Non-pigmented ciliary epithelial cell (primary cell): ENCODE measurements around the gene CYP3A7.
"Not testable (repeated sequence)": the region's sequence is repeated elsewhere in the genome, so short reads cannot be mapped to it uniquely, and the experiment has no call there.

Experiments used
- DNase-seq: peaks from one replicate; pipeline ENCODE4 v3.0.0-alpha.2; 2010; ENCODE audit warnings: low read depth

Gene CYP3A7

DNA sequence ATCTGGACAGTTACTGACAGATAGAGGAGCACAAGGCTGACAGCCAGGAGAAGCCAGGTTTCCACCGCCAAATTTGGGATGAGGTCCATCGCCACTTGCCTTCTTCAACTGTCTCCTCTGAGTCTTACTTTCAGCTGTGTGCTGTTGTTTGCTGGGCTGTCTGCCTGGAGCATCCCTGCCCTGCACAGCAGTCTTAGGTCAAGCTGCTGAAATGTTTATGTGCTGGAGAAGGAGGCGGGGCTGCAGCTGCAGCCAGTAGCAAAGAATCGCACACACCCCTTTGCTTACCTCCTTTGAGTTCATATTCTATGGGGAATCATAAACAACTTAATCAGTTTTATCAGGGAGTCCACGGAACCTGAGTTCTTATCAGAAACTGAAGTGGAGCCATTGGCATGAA is 35.0 kb downstream of the CYP3A7 start:
- DNase-seq: no peak

DNA sequence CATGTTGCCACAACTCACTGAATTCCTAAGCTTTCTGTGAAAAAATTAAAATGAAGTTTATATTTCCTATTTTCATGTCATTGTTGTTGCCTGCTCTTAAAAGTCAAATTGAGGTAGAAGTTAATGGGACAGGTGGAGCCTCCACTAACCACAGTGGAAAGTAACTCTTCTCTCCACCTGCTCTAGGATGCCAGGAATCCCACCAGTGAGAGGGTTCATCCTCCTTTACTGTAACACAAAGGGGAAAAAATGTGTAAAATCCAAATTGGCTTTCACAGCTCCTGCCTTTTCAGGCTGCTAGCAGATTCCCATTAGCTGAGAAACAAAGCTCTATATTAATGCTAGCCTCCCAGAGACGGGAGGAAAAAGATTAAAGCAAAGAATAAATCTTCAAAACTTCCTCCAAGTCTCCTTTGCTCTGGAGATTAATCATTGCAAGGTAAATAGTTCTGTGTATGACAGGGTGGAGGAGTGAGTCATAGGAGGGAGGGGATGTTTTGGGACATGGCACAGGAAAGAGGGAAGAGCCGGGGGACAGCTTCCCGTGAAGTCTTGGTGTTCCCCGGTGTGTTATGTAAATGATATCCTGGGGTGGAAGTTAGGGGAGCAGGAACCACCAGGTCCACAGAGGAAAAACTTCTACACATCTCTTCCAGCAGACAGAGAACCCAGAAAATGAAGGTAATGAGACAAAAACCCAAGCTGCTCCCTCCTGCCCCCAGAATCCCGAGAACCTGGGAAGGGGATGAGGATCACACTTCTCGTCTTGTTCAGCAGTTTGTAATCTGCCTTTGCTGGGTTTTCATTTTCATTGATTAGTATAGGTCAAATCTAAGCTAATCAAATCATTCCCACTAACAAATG is 35.9 kb downstream of the CYP3A7 start:
- DNase-seq: not testable (repeated sequence)

DNA sequence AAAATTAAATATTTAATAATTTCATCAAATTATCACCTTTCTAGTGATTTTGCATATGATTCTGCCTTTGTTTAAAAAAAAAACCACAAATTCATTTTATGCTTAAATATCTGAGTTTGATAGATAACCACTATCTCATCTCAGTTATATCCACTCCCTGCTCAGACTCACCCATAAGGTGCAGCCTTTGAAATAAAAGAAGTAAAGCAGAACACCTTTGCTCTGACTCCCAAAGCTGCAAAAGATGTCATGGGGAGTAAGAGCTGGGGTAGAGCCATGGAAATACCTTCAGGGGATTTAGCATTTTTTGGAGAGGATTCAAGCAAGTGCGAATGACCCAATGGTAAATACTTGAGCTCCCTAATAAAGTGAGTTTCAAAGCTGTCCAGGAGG is 40.1 kb downstream of the CYP3A7 start:
- no peak for DNase-seq

DNA sequence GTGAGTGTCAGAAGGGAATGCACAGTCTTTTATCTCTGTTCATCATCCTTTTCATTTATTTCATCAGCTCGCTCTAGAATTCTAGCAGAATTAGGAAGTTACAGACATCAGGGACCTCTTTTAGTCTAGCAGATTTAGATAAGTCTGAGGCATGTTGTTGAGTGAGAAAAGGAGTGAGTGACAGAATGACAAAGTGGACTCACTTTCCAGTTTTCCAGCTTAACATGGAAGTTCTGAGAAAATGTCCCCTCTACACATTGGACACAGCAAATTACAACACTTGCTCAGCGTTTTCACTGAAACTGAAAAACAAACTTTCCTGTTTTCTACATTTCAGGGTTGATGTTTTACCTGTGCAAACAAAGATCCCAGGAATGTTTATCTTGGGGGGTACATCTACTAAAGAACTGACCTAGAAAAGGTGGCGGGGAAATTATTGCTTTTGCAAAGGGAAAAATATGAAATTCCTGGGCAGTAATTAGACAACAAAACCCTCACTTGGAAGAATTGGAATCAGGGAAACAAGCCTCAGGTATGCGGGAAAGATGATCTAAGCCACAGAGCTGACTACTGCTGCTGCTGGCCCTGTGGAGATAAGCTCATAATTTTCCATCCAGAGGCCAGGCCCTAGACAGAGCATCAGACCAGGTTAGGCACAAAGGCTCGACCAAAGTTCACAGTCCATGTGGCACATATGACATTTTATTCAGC is 40.6 kb downstream of the CYP3A7 start:
- no peak for DNase-seq

DNA sequence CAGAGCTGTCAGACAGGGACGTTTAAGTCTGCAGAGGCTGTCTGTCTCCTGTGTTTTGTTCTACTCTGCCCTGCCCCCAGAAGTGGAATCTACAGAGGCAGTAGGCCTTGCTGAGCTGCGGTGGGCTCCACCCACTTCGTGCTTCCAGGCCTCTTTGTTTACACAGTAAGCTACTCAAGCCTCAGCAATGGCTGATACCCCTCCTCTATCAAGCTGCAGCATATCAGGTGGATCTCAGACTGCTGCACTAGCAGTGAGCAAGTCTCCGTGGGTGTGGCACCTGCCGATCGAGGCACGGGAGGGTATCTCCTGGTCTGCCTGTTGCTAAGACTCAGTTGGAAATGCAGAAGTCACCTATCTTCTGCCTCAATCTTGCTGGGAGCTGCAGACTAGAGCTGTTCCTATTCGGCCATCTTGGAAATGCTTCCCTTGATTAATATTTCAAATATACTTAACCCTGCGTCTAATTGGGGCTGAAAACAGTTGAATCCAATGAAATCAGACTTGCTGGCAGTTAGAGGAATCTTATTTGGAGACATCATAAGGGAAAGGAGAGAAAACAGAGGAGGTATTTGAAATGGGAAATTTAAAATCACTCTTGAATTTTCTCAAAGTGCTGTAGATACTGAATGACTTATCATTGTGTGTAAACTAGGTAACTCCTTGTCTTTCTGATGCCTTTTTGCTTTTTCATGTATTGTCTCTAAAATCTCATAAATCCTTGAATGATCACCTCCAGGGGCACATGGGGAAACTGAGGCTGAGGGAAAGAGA is 41.4 kb downstream of the CYP3A7 start:
- DNase-seq: no peak

DNA sequence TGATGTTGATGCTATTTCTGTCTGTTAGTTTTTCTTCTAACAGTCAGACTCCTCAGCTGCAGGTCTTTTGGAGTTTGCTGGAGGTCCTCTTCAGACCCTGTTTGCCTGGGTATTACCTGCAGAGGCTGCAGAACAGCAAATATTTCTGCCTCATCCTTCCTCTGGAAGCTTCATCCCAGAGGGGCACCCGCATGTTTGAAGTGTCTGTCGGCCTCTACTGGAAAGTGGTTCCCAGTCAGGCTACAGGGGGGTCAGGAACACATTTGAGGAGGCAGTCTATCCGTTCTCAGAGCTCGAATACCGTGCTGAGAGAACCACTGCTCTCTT is 41.9 kb downstream of the CYP3A7 start:
- DNase-seq: no peak

DNA sequence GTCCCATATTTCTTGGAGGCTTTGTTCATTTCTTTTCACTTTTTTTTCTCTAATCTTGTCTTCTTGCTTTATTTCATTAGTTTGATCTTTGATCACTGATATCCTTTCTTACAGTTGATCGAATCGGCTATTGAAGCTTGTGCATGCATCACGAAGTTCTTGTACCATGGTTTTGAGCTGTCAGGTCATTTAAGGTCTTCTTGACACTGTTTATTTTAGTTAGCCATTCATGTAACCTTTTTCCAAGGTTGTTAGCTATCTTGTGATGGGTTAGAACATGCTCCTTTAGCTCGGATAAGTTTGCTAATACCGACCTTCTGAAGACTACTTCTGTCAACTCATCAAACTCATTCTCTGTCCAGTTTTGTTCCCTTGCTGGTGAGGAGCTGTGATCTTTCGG is 42.4 kb downstream of the CYP3A7 start:
- not testable (repeated sequence) for DNase-seq

DNA sequence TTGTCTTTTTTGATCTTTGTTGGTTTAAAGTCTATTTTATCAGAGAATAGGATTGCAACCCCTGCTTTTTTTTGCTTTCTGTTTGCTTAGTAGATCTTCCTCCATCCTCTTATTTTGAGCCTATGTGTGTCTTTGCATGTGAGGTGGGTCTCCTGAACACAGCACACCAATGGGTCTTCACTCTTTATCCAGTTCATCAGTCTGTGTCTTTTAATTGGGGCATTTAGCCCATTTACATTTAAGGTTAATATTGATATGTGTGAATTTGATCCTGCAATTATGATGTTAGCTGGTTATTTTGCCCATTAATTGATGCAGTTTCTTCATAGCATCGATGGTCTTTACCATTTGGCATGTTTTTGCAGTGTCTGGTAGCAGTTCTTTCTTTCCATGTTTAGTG is 43.3 kb downstream of the CYP3A7 start:
- DNase-seq: not testable (repeated sequence)

DNA sequence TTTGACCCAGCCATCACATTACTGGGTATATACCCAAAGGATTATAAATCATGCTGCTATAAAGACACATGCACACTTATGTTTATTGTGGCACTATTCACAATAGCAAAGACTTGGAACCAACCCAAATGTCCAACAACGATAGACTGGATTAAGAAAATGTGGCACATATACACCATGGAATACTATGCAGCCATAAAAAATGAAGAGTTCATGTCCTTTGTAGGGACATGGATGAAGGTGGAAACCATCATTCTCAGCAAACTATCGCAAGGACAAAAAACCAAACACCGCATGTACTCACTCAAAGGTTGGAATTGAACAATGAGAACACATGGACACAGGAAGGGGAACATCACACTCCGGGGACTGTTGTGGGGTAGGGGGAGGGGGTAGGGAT is 44.1 kb downstream of the CYP3A7 start:
- not testable (repeated sequence) for DNase-seq

DNA sequence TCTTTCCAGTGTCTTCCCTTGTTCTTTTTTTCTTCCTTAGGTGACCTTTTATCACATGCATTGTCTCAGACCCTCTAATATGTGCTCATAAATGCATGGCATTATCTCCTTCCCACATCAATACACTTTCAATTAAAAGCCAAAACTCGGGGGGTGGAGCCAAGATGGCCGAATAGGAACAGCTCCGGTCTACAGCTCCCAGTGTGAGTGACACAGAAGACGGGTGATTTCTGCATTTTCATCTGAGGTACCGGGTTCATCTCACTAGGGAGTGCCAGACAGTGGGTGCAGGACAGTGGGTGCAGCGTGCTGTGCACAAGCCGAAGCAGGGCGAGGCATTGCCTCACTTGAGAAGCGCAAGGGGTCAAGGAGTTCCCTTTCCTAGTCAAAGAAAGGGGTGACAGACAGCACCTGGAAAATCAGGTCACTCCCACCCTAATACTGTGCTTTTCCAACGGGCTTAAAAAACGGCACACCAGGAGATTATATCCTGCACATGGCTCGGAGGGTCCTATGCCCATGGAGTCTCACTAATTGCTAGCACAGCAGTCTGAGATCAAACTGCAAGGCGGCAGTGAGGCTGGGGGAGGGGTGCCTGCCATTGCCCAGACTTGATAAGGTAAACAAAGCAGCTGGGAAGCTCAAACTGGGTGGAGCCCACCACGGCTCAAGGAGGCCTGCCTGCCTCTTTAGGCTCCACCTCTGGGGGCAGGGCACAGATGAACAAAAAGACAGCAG is 49.0 kb downstream of the CYP3A7 start:
- not testable (repeated sequence) for DNase-seq

DNA sequence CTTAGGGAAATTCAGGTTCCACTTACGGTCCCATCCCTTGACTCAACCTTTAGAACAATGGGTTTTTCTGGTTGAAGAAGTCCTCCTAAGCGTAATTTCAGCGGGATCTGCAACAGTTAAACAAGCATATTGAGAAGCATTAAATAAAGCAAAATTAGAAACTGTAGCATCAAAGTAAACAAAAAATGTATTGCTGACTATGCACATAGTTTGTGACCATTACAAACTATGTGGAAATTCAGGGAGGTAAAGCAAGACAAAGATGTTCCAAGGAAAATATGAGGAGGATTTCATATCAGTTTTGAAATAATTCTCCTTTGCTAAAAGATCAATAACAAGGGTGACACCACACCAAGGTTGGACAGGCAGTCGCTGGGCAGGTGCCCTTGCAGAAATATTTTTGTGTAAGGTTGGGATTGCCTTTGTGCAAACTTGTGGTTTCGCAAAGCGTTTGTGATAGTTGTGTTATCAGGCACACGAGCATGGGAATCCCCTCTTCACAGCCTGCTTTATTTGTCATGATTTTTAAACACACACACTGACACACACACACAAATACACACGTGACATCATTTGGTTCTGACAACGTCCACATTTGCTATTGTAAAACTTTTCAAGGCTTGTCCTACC is 49.8 kb downstream of the CYP3A7 start:
- DNase-seq: no peak

DNA sequence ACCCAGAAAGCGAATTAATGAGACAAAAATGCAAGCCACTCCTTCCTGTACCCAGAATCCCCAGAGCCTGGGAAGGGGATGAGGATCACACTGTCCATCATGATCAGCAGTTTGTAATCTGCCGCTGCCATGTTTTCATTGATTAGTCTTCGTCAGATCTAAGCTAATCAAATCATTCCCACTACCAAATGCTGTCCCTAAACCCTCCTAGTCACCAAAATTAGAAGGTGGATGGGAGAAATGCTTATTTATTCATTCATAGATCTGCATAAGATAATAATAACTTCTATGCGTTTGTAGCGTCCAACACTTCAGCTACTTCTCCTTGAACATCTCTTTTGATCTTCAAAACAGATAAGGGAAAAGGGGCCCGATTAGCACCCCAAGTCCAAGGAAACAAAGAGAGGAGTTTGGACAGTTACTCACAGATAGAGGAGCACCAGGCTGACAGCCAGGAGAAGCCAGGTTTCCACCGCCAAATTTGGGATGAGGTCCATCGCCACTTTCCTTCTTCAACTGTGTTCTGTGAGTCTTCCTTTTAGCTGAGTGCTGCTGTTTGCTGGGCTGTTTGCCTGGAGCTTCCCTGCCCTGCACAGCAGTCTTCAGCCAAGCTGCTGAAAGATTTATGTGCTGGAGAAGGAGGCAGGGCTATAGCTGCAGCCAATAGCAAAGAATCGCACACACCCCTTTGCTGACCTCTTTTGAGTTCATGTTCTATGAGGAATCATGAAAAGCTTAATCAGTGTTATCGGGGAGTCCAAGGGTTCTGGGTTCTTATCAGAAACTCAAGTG is 55.4 kb downstream of the CYP3A7 start, which contains the start of gene CYP3A5:
Gene CYP3A5 (minus strand): TSS at position 597 of the 792 bp plus-strand sequence. CDS start 100 bp downstream, at position 497.
- DNase-seq: no peak

DNA sequence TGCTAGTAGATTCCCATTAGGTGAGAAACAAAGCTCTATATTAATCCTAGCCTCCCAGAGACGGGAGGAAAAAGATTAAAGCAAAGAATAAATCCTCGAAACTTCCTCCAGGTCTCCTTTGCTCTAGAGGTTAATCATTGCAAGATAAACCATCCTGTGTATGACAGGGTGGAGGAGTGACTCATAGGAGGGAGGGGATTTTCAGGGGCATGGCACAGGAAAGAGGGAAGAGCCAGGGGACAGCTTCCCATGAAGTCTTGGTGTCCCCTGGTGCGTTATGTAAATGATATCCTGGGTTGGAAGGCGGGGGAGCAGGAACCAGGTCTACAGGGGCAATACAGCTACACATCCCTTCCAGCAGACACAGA is 56.0 kb downstream of the CYP3A7 start:
- DNase-seq: no peak

DNA sequence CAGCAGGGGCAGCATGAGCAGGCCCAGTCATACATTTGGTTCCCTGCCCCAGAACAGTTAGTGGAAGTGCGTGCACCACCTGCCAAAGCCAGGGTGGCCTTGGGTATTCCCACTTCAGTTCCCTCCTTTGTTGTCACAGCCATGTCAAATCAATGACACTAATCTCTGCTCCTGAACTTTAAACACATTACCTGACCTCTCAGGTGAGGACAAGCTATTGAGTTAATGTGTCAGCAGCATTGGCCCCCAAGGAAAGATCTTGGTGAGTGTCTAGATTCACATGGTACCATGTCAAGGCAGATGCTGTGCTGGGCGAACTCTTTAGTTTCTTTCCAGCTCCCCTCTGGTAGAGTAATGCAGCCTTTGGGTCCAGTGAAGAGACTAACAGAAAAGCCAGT is 57.3 kb downstream of the CYP3A7 start:
- DNase-seq: no peak

DNA sequence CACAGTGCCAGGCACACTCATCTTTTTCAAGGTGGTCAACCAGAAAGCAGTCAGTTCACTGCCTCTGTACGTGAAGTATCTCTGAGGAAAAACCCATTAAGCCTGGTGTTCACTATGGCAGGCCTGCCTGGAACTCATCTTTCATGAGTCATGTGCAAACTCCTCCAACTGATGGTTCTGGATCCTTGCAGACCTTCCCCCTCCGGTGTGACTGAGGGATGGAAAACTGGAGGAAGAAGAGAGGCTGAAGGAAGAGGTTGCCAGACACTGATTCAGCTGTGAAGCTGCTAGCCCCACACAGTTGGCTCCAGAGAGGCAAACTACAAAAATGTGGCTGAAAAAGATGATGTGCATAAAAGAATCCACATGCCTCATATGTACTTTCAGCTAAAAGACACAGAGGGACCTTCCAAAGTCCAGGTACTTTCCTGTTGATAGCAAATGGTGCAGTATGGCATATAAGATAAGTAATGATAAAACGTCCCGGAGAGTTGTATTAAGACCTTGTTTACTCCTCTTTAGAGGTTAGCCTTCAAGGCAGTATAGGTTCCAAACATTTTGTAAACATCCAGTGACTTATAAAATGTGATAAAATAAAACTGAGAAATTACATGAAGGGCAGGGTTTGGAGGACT is 57.9 kb downstream of the CYP3A7 start:
- DNase-seq: no peak

DNA sequence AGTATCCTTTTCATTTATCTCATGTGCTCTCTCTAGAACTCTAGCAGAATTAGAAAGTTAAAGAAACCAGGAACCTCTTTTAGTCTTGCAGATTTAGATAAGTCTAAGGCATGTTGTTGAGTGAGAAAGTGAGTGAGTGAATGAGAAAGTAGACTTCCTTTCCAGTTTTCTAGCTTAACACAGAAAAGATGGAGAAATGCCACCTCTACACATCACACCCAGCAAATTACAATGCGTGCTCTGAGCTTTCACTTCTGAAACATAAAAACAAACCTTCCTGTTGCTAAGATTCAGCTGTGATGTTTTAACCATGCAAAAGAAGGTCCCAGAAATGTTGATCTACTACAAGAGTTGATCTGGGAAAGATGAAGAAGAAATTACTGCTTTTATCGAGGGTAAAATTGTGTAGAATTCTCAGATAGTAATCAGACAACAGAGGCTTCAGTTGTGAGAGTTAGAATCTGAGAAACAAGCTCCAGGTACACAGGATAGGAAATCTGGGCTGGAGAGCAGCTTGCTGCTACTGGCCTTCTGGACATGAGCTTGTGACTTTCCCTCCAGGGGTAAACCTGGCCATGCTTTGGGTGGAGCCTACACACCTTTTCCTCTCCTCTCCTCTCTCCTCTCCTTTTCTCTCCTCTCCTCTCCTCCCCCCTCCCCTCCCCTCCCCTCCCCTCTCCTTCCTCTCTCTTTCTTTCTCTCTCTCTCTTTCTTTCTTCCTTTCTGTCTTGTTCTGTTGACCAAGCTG is 59.8 kb downstream of the CYP3A7 start:
- DNase-seq: no peak

DNA sequence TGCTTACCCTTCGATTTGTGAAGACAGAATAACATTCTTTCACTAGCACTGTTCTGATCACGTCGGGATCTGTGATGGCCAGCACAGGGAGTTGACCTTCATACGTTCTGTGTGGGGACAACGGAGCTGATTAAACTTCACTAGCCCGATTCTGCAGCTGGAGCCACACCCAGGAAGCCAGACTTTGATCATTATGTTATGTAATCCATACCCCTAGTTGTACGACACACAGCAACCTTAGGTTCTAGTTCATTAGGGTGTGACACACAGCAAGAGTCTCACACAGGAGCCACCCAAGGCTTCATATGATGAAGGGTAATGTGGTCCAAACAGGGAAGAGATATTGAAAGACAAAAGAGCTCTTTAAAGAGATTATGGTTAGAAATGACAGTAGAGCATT is 62.4 kb downstream of the CYP3A7 start:
- no peak for DNase-seq

DNA sequence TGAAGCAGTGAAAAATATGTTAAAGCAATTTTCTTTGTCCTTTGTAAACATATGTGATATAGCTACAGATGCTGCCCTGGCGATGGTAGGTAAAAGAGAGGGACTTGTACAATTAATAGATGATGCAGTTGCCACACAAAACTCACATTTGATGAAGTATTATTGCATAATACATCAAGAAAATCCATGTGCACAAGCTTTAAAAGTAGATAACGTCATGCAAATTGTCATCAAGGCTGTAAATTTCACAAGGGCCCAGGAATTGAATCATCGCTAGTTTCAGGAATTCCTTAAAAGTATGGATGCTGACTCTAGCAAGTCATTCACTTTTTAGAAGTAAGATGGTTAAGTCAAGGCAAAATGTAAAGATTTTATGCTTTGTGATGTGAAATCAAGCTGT is 65.2 kb downstream of the CYP3A7 start:
- DNase-seq: no peak

DNA sequence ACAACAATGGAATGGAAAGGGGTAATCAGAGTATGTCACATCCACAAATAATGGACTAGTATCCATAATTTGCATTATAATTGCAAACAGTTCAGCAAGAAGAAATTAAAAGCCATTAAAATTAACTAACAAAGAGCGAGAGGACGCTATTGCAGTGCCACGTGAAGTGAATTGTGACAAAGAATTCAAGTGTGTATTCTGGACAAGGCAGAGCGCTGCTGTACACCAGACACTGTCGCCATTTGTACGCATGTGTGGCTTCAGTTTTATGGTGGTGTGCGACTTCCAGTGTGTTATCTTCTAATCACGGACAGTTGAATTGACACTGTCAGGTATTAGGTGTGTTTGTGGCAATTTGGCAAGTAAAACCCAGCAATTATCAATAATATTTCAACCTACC is 66.5 kb downstream of the CYP3A7 start:
- no peak for DNase-seq

DNA sequence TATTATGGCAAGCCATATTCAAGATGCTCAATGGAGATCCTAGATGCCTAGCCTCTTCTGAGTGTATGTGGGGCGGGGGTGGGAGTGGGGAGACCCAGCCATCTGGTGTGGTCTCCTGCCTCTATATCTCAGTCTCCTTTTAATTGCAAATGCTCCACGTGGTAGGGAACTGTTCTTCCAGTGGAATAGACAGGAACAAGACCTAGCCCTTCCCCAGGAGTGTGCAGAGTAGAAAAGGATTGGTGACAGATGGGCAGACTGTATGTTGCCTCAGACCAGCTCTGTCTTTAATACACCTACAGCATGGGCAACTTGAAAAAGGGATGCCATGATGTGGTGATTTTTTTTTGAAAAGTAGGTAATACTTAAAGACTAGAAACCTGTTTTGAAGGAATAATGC is 67.8 kb downstream of the CYP3A7 start:
- no peak for DNase-seq
